SKM-1 treated with dmso at 0.1 percent for 144 hours (cell line): ENCODE data around the gene ADAMTSL1.

Experiments
- DNase-seq: peaks from one replicate; lab custom pipeline; 2025; ENCODE audit not compliant: unreplicated experiment; lab: John Stamatoyannopoulos, UW

The ADAMTSL1 gene

DNA sequence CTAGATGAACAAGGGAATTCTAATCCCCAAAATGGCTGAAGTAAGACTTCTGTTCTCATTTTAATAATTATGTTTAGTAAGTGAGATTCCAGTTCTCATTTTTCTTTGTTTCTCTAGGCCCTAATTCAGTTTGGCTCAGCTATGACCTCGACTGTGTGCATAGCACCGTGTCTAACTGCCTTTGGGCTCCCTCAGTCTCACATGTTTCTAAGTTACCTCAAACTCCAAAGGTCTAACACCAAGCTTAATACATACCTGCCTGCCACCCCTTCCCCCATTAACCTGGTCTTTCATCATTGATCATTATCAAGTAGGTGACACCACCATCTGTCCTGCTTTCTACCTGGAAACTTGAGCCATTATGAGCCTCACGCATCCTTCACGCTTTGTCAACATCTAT lies 285.9 kb downstream of the ADAMTSL1 start:
- DNase-seq = no peak

DNA sequence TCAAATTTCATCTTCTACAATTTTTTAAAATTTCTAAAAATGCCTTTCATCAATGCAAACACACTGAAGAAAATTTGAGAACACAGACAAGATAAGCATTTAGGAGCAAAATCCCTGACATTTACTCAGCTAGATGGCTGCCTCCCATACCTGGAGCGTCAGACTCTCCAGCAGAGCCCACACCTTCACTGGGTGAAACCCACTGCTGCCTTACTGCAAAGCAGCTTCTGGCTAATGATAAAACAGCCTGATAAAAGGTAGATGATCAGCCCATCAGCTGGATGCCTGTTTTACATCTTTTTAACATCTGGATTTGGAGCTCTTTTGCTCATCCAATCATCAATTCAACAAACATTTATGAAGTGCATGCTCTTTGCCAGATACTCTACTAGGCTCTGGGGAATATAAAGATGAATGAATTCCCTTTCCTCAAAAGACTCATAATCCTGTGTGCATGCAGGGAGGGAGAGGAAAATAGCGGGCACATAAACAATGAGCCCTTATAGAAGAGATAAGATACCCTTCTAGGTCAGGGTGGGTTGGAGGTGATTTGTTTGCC lies 287.9 kb downstream of the ADAMTSL1 start:
- DNase-seq = no peak

DNA sequence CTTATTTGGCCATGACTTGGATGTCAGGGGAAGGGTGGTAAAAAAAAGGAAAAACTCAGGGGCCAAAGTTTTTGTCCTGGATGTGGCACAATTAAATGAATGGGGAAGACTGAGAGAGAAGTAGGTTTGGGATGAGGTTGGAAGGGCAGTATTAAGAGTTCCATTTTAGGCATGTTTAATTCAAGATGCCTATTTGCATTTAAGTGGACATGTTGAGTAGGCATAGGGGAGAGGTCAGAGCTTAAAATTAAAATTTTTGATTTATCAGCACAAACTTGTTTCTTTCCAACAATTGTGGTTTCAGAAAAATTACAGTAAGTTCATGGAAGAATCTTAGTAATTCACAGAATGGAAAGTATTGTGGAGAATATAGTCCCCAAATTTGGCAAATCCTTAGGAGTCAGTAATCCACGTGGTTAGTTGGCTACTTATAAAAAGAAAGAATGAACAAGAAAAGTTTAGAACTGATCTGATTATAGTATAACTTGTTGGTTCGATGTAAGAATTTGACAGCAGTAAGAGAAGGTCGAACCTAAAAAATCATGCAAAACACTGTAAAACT lies 293.1 kb downstream of the ADAMTSL1 start:
- DNase-seq = no peak

DNA sequence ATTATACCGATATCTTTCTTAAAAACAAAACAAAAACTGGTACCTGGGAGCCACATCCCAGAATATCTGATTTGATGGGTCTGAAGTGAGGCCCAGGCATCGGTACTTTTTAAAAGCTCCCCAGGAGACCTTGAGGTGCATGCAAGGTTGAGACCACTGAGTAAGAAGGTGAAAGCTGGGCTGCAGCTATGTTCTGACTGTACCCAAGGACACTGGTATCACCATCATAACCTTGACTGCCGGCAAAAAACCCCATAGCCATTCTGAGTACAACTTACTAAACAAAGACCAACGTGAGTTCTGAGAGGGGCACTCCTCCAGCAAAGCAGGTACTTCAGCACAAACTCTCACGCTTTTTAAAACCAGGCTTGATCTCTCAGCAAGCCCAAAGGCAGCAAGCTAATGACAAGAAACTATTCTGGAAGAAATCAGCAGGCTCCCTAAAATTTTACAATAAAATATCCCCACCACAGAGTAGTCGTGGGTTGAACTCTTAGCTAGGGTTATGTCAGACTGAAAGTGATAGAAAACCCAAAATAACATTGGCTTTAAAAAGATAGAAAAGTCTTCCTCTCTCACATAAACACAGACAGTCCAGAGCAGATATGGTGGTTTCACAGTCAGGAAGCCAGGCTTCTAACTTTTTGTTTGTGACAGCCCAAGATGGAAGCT lies 295.1 kb downstream of the ADAMTSL1 start:
- no peak for DNase-seq

DNA sequence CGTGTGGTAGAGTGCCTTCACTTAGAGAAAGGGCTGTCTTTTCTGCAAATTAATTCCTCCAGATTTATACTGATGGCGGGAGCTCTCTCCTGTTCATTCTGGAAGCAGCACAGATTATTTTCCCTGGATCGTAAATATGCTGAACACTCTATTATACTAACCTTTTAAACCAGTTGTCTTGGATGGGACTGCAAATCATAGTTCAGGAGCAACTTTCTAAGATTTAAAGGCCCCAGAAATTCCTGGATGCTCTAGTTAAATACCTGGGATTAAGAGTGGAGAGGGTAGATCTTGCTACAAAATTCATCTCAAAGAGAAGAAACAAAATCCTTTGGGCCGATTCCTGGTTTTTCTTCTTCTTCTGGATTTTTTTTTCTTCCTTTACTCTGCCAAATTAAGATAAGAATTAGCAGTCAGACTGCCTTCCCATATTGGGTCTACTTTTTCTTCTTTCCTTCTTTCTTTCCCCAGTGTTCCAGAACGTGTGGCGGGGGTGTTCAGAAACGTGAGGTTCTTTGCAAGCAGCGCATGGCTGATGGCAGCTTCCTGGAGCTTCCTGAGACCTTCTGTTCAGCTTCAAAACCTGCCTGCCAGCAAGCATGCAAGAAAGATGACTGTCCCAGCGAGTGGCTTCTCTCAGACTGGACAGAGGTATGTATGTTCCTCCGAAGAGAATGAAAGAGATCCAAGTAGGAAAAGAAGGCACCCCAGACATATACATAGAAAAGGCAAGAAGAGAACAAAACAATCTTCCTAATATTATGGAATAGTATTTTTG lies 296.4 kb downstream of the ADAMTSL1 start:
- DNase-seq = no peak

DNA sequence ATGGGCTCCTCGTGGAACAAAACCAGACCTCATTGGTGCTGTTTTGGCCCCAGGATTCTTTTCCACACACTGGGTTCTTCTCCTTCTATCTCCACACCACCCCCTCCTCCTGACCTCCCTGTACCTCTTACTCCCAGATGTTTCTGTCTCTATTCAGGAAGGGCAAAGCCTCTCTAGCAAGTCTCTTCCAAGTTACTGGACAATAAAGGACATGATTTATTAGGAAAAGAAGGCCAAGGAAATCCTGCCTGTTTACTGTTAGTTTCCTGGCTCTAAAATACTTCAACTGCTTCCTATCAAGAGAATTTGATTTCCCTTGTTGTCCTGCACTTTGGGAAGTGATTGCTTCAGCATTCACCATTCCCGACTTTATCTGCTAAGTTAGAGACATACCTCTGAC lies 297.1 kb downstream of the ADAMTSL1 start:
- DNase-seq = no peak

DNA sequence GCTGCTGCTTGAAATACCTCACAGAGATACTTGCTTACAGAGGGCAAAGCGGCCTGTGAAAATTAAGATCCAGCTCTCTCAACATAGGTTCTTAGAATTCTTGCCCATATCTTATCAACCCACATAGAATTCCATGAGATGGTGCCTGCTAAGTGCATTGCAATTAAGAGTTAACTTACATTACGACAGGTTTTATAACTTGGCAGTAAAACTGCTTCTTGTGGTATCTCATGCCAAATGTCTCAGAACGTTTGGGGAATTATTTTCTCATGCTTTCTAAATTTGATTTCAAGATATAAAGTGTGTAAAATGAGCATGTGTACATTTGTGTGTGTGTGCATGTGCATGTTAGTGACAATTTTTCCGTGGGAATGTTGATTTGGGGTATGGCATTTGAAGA lies 297.8 kb downstream of the ADAMTSL1 start:
- no peak for DNase-seq

DNA sequence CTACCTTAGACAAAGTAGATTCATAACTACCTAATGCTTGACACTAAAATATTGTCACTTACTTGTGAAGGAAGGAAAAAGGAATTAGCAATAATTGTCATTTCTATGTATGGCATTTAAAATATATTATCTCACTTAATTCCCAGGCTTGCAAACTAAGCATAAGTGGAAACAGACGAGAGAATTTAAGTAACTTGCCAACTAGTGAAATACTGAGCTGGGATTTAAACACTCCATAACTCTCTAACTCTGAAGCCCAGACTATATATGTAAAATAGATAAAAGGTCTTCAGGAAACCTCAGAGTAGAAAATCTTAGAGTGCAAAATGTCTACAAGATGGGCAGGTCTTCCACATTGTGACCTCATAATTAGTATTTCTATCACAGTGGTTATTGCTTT lies 301.3 kb downstream of the ADAMTSL1 start:
- no peak for DNase-seq

DNA sequence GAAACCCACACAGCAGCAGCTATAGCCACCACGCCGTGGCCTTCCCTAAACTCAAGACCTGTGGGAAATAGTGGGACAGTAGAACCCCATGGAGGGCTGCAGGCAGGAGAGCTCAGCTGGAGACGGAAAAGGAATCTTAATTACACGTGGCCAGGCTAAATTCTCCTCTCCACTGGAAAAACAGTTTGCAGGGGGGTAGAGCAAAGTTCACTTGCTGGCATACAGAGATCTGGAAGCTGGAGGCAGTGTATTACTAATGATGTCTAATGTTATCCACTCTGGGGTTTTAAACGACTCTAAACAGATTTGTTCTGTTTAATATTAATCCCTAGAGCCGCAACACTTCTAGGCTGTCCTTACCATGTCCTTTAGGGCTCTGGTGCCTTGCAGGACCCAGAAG lies 302.0 kb downstream of the ADAMTSL1 start:
- DNase-seq = no peak

DNA sequence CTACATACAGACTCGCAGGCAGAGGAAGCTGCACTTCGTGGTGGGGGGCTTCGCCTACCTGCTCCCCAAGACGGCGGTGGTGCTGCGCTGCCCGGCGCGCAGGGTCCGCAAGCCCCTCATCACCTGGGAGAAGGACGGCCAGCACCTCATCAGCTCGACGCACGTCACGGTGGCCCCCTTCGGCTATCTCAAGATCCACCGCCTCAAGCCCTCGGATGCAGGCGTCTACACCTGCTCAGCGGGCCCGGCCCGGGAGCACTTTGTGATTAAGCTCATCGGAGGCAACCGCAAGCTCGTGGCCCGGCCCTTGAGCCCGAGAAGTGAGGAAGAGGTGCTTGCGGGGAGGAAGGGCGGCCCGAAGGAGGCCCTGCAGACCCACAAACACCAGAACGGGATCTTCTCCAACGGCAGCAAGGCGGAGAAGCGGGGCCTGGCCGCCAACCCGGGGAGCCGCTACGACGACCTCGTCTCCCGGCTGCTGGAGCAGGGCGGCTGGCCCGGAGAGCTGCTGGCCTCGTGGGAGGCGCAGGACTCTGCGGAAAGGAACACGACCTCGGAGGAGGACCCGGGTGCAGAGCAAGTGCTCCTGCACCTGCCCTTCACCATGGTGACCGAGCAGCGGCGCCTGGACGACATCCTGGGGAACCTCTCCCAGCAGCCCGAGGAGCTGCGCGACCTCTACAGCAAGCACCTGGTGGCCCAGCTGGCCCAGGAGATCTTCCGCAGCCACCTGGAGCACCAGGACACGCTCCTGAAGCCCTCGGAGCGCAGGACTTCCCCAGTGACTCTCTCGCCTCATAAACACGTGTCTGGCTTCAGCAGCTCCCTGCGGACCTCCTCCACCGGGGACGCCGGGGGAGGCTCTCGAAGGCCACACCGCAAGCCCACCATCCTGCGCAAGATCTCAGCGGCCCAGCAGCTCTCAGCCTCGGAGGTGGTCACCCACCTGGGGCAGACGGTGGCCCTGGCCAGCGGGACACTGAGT lies 303.2 kb downstream of the ADAMTSL1 start:
- no peak for DNase-seq

DNA sequence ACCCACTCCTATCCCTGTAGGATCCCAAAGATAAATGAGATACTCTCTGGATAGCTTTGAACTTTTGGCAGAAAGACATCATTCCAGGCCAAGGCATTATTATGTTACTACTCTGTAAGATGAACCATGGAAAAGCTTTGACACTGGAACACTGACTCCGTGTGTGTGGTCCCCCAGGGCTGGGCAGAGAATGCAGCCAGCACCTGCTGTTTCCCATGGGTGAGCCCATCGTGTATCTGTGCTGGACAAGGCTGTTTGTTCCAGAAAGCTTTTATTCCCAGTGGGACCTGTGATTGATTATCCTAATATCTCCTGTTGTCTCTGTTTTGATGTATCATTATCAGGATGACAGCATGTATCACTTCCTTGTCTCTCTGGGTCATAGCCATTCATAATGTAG lies 304.2 kb downstream of the ADAMTSL1 start:
- no peak for DNase-seq

DNA sequence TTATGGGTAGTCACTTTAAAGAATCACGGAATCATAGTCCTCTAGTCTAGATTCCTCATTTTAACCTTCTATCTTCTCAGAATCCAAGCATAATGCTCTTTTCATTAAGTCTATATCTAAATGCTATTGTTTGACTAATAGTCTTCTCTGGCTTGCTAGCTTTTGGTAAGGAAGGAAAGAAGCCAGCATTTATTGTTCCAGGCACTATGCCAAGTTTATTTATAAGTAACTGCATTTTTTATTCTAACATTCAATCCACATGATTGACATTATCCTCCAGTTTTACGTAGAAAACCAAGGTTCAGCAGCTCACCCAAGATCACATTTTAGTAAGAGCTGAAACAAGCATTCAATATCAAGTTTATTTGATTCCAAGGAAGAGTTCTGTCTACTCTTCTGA lies 304.9 kb downstream of the ADAMTSL1 start:
- DNase-seq = no peak

DNA sequence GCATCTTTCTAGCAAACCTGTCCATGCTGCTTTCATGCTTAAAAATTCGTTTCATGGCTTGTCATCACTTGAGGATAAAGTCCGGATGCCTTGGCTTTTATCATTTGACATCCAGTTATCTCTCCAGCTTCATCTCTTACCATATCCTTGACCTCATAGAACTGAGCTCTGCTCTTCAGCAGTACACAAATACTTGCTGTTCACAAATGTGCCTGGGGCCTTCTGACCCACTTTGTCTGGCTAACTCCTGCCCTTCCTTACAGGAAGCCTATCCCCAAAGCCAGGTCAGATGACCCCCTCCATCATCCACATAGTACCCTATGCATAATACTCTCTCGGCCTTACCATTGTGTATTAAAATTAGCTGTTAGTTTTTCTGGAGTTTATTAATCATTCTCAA lies 310.0 kb downstream of the ADAMTSL1 start:
- DNase-seq = no peak

DNA sequence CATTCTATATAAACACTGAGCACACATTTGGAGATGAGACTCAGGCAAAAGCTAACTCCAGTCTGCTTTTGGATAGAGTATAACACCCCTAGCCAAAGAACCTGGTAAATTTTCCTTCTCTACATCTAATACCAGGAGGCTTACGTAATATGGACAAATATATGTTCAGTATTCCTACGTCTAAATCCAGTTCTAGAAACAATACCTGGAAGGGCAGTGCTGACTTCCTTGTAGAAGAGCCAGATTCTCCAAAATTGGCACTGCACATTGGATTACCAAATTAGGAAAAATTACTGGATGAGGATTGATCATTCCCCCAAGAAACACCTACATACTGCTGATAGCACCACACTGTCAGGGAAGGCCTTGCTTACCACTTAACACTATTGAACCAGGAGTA lies 311.7 kb downstream of the ADAMTSL1 start:
- no peak for DNase-seq

DNA sequence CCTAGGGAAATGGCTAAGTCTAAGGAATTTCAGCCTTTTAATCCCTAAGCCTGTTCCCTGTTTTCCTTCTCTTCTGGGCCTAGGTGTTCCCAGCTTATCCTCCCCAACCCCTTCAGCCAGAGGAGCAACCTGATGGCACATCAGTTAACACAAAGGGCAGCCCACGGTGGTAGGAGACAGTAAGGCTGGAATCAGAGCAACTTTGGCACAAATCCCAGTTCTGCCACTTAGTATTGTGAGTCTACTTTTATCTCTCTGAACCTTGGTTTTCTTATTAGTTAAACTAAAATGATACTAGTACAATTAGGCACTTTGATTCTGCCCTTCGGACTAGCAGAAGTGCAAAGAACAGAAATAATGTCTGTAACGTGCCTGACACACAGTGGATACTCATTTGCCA lies 312.2 kb downstream of the ADAMTSL1 start:
- no peak for DNase-seq

DNA sequence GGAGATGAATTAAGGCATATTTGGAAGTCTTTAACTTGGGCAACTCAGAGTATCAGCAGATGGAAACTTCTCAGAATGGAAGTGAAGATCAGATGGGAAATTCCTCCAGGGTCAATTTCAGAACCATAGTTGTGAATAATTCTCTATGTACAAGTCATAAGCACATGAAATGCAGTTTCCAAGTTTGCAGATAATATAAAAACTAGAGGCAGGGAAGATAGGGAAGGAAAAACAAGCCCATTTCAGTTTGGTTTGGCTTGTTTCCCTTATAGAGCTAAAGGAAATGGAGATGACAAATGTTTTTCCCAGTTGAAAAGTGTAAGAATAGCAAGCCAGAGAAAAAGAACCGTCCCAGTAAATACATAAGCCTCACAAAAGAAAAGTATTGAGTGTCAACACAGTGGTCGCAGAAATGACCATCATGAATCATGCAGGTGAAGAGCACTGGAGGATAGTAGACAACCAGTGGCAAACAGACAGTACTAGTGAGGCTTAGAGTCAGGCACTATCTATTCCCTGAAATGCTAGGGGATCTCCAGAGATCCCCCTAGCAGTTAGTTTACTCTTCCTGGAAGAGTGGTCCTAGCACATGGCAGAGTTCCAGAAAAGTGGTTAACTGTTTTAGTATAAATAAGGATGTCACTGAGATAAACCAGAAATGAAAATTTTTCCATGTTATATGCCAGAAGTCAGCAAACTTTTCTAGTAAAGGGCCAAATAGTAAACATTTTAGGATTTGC lies 313.1 kb downstream of the ADAMTSL1 start:
- no peak for DNase-seq

DNA sequence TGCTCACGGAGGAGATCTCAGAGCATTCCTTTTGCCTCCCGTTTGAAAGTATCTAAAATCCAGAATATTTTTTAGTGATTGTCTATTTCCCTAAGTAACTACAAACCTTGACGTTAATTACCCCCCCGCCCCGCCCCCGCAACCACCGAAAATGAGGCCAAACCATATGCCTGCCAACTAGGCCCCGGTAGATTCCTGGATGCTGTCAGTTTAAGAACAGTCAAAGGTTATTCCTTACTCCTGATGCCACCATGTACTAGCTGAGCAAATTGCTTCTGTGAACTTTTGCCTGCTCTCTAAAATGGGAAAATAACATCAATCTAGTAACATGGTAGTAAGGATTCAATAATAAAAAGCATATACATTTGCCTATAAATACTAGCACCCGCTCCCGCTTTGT lies 314.3 kb downstream of the ADAMTSL1 start:
- no peak for DNase-seq

DNA sequence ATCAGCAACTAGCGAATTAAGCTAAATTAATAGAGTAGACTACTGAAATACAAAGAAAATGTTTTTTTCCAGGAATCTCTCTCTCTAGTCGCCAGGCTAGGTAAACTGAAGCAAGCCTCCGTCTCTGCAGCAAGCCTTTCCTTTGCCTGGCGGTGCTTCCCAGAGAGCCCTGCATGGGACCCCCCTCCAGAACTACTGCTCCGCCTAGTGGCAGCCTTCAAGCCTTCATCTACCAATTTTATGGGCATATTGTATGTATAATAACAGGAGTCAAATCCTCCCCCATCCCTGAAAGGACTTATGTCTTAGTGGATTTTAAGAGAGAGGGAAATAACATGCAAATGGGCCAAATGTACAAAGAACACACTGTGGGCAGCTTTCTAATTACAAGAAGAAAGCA lies 317.1 kb downstream of the ADAMTSL1 start:
- no peak for DNase-seq

DNA sequence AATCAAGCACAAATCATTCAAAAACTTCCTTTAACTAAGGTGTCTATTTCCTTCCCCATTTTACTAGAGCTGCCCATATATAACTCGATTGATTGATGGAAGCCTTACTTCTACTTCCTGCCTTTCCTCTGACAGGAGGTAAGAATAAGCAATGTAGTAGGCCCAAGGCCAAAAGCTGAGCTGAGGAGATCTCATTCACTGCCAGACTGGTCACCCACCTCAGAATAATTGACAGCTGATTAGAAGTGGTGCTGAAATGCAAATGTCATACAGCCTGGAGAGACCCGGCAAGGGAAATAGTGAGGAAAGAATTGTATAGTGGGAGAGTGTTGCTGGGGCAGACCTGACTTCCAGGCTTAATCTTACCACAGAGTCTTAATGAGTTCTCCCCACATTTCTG lies 319.2 kb downstream of the ADAMTSL1 start:
- no peak for DNase-seq

DNA sequence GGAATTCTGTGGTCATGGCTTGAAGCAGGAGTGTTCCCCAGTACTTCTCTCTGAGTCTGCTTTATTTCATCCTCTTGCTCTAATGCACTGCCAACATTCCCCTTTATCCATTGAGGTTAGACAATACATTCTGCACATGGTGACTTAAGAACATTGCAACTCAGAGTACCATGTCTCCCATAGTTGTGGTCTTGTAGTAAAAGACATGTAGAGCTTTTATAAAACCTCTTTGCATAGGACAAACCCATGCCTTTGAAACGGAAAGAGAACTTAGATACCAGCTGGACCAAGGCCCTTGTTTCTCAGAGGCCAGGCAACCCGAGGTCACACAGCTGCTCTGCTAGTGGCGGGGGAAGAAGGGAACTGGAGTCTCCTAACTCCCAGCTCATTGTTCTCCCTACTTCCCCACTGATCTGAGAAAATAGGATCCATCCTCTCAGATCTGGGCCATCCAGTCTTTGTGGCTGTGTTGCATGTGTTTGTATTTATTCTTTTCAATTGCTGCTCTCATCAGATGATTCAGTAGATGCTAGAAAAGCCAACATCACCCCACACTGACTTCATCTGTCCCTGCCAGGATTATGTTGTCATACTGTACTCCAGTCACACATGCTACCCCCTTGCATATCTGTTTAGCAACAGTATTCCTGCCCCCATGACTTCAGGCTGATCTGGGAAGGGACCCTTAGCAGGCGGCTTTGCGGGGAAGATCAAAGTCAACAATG lies 322.2 kb downstream of the ADAMTSL1 start:
- no peak for DNase-seq
